Right ventricle myocardium inferior (tissue), 1 donor: Measurements from ENCODE around the gene SMC1B. TPM values are rescaled to one million over a fixed set of nuclear protein-coding genes. Genes with fewer than 3 reads are reported as not detected.
A peak's percentile ranks its signal among the peaks of the same experiment; 100 is the strongest.
"Not testable (repeated sequence)": the region's sequence is repeated elsewhere in the genome, so short reads cannot be mapped to it uniquely, and the experiment has no call there.

Experiments
- ATAC-seq: fragments of 200-7000 bp; cut with Tn5 transposase; one replicate; pipeline ENCODE4 v1.9.1; 2020; ENCODE audit warnings: mild to moderate bottlenecking, moderate library complexity
- DNase-seq: peaks from one replicate; pipeline ENCODE4 v3.0.0; 2021; ENCODE audit errors: missing footprints
- intact Hi-C: fragments of 100-400 bp; cut with DNase I; formaldehyde crosslinking; loops from one replicate; pipeline ENCODE4 v1.11.0; 2022
- total RNA-seq: library from RNA; stranded (reverse); fragmentation: NEBNext Ultra II Directional; extraction: Animal tissue kit (Norgen Biotek cat#: 25700); gene quantifications from one replicate; pipeline ENCODE4 v1.2.1, GENCODE V29; 2021
- donor health status: DM: no; HTN: yes; CAD: no; lungs with severe emphysema.

Gene SMC1B
- total RNA-seq, 1 donor from 2014 or later: not detected

- ATAC-seq (no peak), DNase-seq (no peak)
- intact Hi-C loops: no loop called here
These were observed 32.8 kb upstream of the SMC1B start for GRCh38 chr22:45446216-45446615.

GRCh38 chr22:45445031-45445710 lies 31.8 kb upstream of the SMC1B start:
- intact Hi-C loops: no loop called here
- DNase-seq: no peak
- ATAC-seq: no peak

GRCh38 chr22:45444168-45444567 lies 30.8 kb upstream of the SMC1B start:
- intact Hi-C loops: no loop called here
- DNase-seq (no peak), ATAC-seq (no peak)

- ATAC-seq (no peak), DNase-seq (no peak)
- intact Hi-C loops: no loop called here
These were observed 28.7 kb upstream of the SMC1B start for GRCh38 chr22:45442116-45442515.

GRCh38 chr22:45441138-45441537 lies 27.7 kb upstream of the SMC1B start:
- DNase-seq (peak; percentile 76), ATAC-seq (peak; percentile 93)
- intact Hi-C loops: loop anchor here (1.0 kb wide), 1 partner anchor 112 kb away; no protein-coding TSS in a partner anchor

- not testable (repeated sequence) for DNase-seq, ATAC-seq
- intact Hi-C loops: loop anchor here (1.0 kb wide), 1 partner anchor 113 kb away; no protein-coding TSS in a partner anchor
These were observed 27.3 kb upstream of the SMC1B start for GRCh38 chr22:45440688-45441087.

GRCh38 chr22:45438336-45438735 lies 24.9 kb upstream of the SMC1B start:
- intact Hi-C loops: no loop called here
- no peak for ATAC-seq
- no peak for DNase-seq

- ATAC-seq, DNase-seq, intact Hi-C loops: not testable (repeated sequence)
These were observed 23.6 kb upstream of the SMC1B start for GRCh38 chr22:45436871-45437517.

- peak; percentile 89 for DNase-seq
- intact Hi-C loops: loop anchor here (1.0 kb wide), 1 partner anchor 166 kb away; no protein-coding TSS in a partner anchor
- ATAC-seq: peak; percentile 93
These were observed 22.2 kb upstream of the SMC1B start for GRCh38 chr22:45435544-45436139.

- ATAC-seq (no peak), DNase-seq (no peak)
- intact Hi-C loops: loop anchor here (1.0 kb wide), 1 partner anchor 166 kb away; no protein-coding TSS in a partner anchor
These were observed 21.6 kb upstream of the SMC1B start for GRCh38 chr22:45434981-45435380.

- no peak for DNase-seq
- intact Hi-C loops: no loop called here
These were observed 17.5 kb upstream of the SMC1B start for GRCh38 chr22:45430871-45431270.

GRCh38 chr22:45429981-45430775 lies 16.8 kb upstream of the SMC1B start:
- intact Hi-C loops: no loop called here
- ATAC-seq (no peak), DNase-seq (no peak)

More at GRCh38 chr22:45430871-45431270, 17.5 kb upstream of the SMC1B start:
- no peak for ATAC-seq

- intact Hi-C loops: no loop called here
- ATAC-seq (no peak), DNase-seq (no peak)
These were observed 16.0 kb upstream of the SMC1B start for GRCh38 chr22:45429424-45429823.

- ATAC-seq (no peak), DNase-seq (no peak)
- intact Hi-C loops: no loop called here
These were observed 15.3 kb upstream of the SMC1B start for GRCh38 chr22:45428391-45429385.

- intact Hi-C loops: no loop called here
- no peak for ATAC-seq
- DNase-seq: no peak
These were observed 13.7 kb upstream of the SMC1B start for GRCh38 chr22:45427114-45427513.

- intact Hi-C loops: no loop called here
- DNase-seq: no peak
- ATAC-seq: no peak
These were observed 13.0 kb upstream of the SMC1B start for GRCh38 chr22:45426387-45426786.

- intact Hi-C loops: no loop called here
- DNase-seq (no peak), ATAC-seq (no peak)
These were observed 12.3 kb upstream of the SMC1B start for GRCh38 chr22:45425531-45426265.
